H1 (cell line): ENCODE results near the gene ERC1. TPM values are rescaled to one million over a fixed set of nuclear protein-coding genes. Genes with fewer than 3 reads are reported as not detected.
A peak's percentile ranks its signal among the peaks of the same experiment; 100 is the strongest.

ENCODE experiments used
- EZH2 ChIP-seq: fragments of 200-600 bp; sonication (generic); IDR thresholded peaks from 2 replicates; pipeline ENCODE4 v1.7.1; 2012; ENCODE audit warnings: low read depth, mild to moderate bottlenecking, moderate library complexity, low read length, inconsistent platforms; ENCODE audit not compliant: severe bottlenecking
- KDM4A ChIP-seq: IDR thresholded peaks from one replicate; pipeline ENCODE4 v1.7.1; 2012; ENCODE audit warnings: low read depth, mild to moderate bottlenecking, moderate library complexity, low read length, inconsistent platforms; ENCODE audit not compliant: severe bottlenecking
- MAFK ChIP-seq: IDR thresholded peaks from 2 replicates; pipeline ENCODE4 v1.6.1; 2012; ENCODE audit warnings: low read depth, mild to moderate bottlenecking, improper control_type of control experiment, low read length
- NANOG ChIP-seq: IDR thresholded peaks from 2 replicates; pipeline ENCODE4 v1.6.1; 2011; ENCODE audit warnings: low read length, low read depth, mild to moderate bottlenecking, inconsistent platforms; ENCODE audit not compliant: insufficient read depth, poor library complexity, severe bottlenecking
- RAD21 ChIP-seq, 2 experiments: IDR thresholded peaks in 1 of 2; conservative IDR thresholded peaks in 1 of 2; 2 replicates each; pipeline ENCODE4 v1.6.1; 2011; ENCODE audit warnings: low read depth in 2 of 2, low read length in 2 of 2, improper control_type of control experiment in 1 of 2, inconsistent platforms in 1 of 2, mild to moderate bottlenecking in 1 of 2, moderate library complexity in 1 of 2
- polyA plus RNA-seq, 7 experiments: library from polyadenylated mRNA; depleted of rRNA in 3 of 7; stranded (reverse) in 5 of 7; unstranded in 2 of 7; fragments of >200 nt in 5 of 7; fragments of 200-250 nt in 2 of 7; gene quantifications; 1 replicate in 5 of 7; 2 replicates in 1 of 7; 4 replicates in 1 of 7; pipeline versions ENCODE4 v1.2.1 to v1.2.3, GENCODE V29; 2011 to 2013; ENCODE audit warnings: missing spikeins in 2 of 7, mixed read lengths in 2 of 7
- total RNA-seq: library from RNA; stranded (reverse); fragmentation: NEBNext Ultra II Directional; extraction: Animal tissue kit (Norgen Biotek cat#: 25700); gene quantifications from 2 replicates; pipeline ENCODE4 v1.2.1, GENCODE V29; 2021
- TF ChIP-seq, protein P1 (sequence below): fragments of 300-600 bp; sonication (generic); IDR thresholded peaks from 2 replicates; pipeline ENCODE4 v1.7.1; 2012; ENCODE audit warnings: low read length, moderate library complexity, mild to moderate bottlenecking, inconsistent platforms; ENCODE audit not compliant: insufficient replicate concordance
- TF ChIP-seq, protein P2 (sequence below): IDR thresholded peaks from 2 replicates; pipeline ENCODE4 v1.6.1; 2011; ENCODE audit warnings: low read length, improper control_type of control experiment

Gene ERC1
- total and polyA plus RNA-seq, 2 of the 8 experiments (the other 6 are each of a cell fraction or from before 2014, with no cell fraction given), result 7.8 to 45.7 TPM

DNA sequence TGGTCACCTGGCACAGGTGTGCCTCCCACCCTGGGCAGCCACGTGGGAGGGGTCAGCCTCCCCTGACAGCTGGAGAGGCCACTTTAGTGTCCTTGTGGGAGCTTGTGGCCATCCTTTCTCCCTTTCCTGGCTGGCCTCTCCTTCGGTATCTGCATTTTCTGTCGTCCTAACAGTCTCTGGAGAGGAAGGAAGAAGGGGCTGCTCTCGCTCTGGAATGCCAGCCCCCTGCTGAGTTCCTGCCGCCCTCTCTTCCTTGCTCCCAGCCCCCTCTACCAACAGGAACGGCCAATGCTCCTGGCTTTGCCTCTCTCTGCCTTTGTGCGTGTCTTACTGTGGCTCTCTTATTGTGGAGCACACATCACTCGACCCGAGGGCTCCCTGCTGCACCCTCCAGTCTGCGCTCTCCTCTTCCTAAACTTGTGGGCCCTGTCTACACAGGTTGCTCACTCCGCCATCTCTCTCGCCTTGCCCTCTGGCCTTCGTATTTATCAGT lies 532.6 kb downstream of the ERC1 start (continued):
- TF ChIP-seq, protein P1, sequence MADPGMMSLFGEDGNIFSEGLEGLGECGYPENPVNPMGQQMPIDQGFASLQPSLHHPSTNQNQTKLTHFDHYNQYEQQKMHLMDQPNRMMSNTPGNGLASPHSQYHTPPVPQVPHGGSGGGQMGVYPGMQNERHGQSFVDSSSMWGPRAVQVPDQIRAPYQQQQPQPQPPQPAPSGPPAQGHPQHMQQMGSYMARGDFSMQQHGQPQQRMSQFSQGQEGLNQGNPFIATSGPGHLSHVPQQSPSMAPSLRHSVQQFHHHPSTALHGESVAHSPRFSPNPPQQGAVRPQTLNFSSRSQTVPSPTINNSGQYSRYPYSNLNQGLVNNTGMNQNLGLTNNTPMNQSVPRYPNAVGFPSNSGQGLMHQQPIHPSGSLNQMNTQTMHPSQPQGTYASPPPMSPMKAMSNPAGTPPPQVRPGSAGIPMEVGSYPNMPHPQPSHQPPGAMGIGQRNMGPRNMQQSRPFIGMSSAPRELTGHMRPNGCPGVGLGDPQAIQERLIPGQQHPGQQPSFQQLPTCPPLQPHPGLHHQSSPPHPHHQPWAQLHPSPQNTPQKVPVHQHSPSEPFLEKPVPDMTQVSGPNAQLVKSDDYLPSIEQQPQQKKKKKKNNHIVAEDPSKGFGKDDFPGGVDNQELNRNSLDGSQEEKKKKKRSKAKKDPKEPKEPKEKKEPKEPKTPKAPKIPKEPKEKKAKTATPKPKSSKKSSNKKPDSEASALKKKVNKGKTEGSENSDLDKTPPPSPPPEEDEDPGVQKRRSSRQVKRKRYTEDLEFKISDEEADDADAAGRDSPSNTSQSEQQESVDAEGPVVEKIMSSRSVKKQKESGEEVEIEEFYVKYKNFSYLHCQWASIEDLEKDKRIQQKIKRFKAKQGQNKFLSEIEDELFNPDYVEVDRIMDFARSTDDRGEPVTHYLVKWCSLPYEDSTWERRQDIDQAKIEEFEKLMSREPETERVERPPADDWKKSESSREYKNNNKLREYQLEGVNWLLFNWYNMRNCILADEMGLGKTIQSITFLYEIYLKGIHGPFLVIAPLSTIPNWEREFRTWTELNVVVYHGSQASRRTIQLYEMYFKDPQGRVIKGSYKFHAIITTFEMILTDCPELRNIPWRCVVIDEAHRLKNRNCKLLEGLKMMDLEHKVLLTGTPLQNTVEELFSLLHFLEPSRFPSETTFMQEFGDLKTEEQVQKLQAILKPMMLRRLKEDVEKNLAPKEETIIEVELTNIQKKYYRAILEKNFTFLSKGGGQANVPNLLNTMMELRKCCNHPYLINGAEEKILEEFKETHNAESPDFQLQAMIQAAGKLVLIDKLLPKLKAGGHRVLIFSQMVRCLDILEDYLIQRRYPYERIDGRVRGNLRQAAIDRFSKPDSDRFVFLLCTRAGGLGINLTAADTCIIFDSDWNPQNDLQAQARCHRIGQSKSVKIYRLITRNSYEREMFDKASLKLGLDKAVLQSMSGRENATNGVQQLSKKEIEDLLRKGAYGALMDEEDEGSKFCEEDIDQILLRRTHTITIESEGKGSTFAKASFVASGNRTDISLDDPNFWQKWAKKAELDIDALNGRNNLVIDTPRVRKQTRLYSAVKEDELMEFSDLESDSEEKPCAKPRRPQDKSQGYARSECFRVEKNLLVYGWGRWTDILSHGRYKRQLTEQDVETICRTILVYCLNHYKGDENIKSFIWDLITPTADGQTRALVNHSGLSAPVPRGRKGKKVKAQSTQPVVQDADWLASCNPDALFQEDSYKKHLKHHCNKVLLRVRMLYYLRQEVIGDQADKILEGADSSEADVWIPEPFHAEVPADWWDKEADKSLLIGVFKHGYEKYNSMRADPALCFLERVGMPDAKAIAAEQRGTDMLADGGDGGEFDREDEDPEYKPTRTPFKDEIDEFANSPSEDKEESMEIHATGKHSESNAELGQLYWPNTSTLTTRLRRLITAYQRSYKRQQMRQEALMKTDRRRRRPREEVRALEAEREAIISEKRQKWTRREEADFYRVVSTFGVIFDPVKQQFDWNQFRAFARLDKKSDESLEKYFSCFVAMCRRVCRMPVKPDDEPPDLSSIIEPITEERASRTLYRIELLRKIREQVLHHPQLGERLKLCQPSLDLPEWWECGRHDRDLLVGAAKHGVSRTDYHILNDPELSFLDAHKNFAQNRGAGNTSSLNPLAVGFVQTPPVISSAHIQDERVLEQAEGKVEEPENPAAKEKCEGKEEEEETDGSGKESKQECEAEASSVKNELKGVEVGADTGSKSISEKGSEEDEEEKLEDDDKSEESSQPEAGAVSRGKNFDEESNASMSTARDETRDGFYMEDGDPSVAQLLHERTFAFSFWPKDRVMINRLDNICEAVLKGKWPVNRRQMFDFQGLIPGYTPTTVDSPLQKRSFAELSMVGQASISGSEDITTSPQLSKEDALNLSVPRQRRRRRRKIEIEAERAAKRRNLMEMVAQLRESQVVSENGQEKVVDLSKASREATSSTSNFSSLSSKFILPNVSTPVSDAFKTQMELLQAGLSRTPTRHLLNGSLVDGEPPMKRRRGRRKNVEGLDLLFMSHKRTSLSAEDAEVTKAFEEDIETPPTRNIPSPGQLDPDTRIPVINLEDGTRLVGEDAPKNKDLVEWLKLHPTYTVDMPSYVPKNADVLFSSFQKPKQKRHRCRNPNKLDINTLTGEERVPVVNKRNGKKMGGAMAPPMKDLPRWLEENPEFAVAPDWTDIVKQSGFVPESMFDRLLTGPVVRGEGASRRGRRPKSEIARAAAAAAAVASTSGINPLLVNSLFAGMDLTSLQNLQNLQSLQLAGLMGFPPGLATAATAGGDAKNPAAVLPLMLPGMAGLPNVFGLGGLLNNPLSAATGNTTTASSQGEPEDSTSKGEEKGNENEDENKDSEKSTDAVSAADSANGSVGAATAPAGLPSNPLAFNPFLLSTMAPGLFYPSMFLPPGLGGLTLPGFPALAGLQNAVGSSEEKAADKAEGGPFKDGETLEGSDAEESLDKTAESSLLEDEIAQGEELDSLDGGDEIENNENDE, result no peak
- peak in 1 of 2 experiments; percentile 10; a peak in 2 of 4 replicates for TF ChIP-seq RAD21 (IDR thresholded peaks at IDR 0.05 in 1 of 2, conservative IDR thresholded peaks at IDR 0.05 in 1 of 2; ENCODE audit: low read depth in 2 of 2, low read length in 2 of 2)
- TF ChIP-seq EZH2, result no peak
- TF ChIP-seq KDM4A, result no peak
- TF ChIP-seq NANOG, result no peak
- TF ChIP-seq MAFK, result no peak
- TF ChIP-seq, protein P2, sequence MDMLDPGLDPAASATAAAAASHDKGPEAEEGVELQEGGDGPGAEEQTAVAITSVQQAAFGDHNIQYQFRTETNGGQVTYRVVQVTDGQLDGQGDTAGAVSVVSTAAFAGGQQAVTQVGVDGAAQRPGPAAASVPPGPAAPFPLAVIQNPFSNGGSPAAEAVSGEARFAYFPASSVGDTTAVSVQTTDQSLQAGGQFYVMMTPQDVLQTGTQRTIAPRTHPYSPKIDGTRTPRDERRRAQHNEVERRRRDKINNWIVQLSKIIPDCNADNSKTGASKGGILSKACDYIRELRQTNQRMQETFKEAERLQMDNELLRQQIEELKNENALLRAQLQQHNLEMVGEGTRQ, result no peak
